HG03045 (cell line): ENCODE data around the gene SPATA31E1.
"Not testable (repeated sequence)": the region's sequence is repeated elsewhere in the genome, so short reads cannot be mapped to it uniquely, and the experiment has no call there.

Source experiments
- ATAC-seq: cut with Tn5 transposase; IDR thresholded peaks from one replicate; pipeline ENCODE4 v1.9.1; 2021; ENCODE audit warnings: mild to moderate bottlenecking, moderate library complexity; ENCODE audit not compliant: unreplicated experiment

SPATA31E1 gene

GRCh38 chr9:87884578-87885459 is 2.1 kb downstream of the SPATA31E1 start:
- ATAC-seq: no peak

GRCh38 chr9:87885484-87886189 is 3.0 kb downstream of the SPATA31E1 start:
- ATAC-seq: no peak

- ATAC-seq: no peak
Observed at GRCh38 chr9:87886210-87886932, 3.7 kb downstream of the SPATA31E1 start.

GRCh38 chr9:87886933-87887505 is 4.3 kb downstream of the SPATA31E1 start:
- ATAC-seq: no peak

GRCh38 chr9:87887661-87888480 is 5.2 kb downstream of the SPATA31E1 start:
- no peak for ATAC-seq

GRCh38 chr9:87888501-87888900 is 5.8 kb downstream of the SPATA31E1 start:
- no peak for ATAC-seq

- no peak for ATAC-seq
Observed at GRCh38 chr9:87889065-87889881, 6.6 kb downstream of the SPATA31E1 start.

- no peak for ATAC-seq
Observed at GRCh38 chr9:87889882-87890252, 7.2 kb downstream of the SPATA31E1 start.

- no peak for ATAC-seq
Observed at GRCh38 chr9:87890837-87891236, 8.2 kb downstream of the SPATA31E1 start.

- ATAC-seq: no peak
Observed at GRCh38 chr9:87891754-87892153, 9.1 kb downstream of the SPATA31E1 start.

- ATAC-seq: no peak
Observed at GRCh38 chr9:87892956-87893355, 10.3 kb downstream of the SPATA31E1 start.

GRCh38 chr9:87894998-87895625 is 12.4 kb downstream of the SPATA31E1 start:
- no peak for ATAC-seq

GRCh38 chr9:87896891-87897290 is 14.2 kb downstream of the SPATA31E1 start:
- no peak for ATAC-seq

- no peak for ATAC-seq
Observed at GRCh38 chr9:87898151-87898550, 15.5 kb downstream of the SPATA31E1 start.

GRCh38 chr9:87902371-87902770 is 19.7 kb downstream of the SPATA31E1 start:
- ATAC-seq: not testable (repeated sequence)

- ATAC-seq: no peak
Observed at GRCh38 chr9:87909310-87910041, 26.8 kb downstream of the SPATA31E1 start.

- ATAC-seq: no peak
Observed at GRCh38 chr9:87910821-87911220, 28.1 kb downstream of the SPATA31E1 start.

GRCh38 chr9:87917662-87918061 is 35.0 kb downstream of the SPATA31E1 start, which contains the start of gene SPATA31C1:
Gene SPATA31C1, plus strand, starts transcription at chr9:87917962.
- not testable (repeated sequence) for ATAC-seq
